ENCODE measurements around the gene PRSS2.

GRCh38 chr7:142796501-142797390 lies 26.0 kb downstream of the PRSS2 start:
- no peak for TF ChIP-seq CTCF (IDR thresholded peaks at IDR 0.05)
- TF ChIP-seq POLR2AphosphoS5 (IDR thresholded peaks at IDR 0.05): no peak
